Left lung (tissue), 10 donors: ENCODE results near the gene NINJ2. TPM values are rescaled to one million over a fixed set of nuclear protein-coding genes. Genes with fewer than 3 reads are reported as not detected.
"Not testable (repeated sequence)": the region's sequence is repeated elsewhere in the genome, so short reads cannot be mapped to it uniquely, and the experiment has no call there.

Experiments used
- ATAC-seq: fragments of 200-7000 bp; cut with Tn5 transposase; one replicate; pipeline ENCODE4 v1.9.1; 2020; ENCODE audit warnings: moderate library complexity
- DNase-seq, 4 donors: peaks; one replicate each; pipeline ENCODE4 v3.0.0-alpha.2; 2013 to 2020
- H3K27ac ChIP-seq, 2 donors: fragments of 200-600 bp; sonication (generic) in 1 of 2; one replicate each; pipeline versions ENCODE4 v1.5.0 to v1.8.0; 2020 to 2021
- H3K27me3 ChIP-seq, 2 donors: fragments of 200-600 bp; sonication (generic) in 1 of 2; one replicate each; pipeline versions ENCODE4 v1.5.0 to v1.8.0; 2020 to 2021
- H3K36me3 ChIP-seq, 2 donors: fragments of 200-600 bp; sonication (generic) in 1 of 2; one replicate each; pipeline versions ENCODE4 v1.5.0 to v1.8.0; 2020 to 2021
- H3K4me1 ChIP-seq, 2 donors: fragments of 200-600 bp; one replicate each; pipeline ENCODE4 v1.8.0; 2021
- H3K4me3 ChIP-seq, 2 donors: fragments of 200-600 bp; sonication (generic) in 1 of 2; one replicate each; pipeline versions ENCODE4 v1.5.0 to v1.8.0; 2020 to 2021; ENCODE audit warnings: mild to moderate bottlenecking in 1 of 2
- H3K9me3 ChIP-seq, 2 donors: fragments of 200-600 bp; sonication (generic) in 1 of 2; one replicate each; pipeline versions ENCODE4 v1.5.0 to v1.8.0; 2020 to 2021
- intact Hi-C, 2 donors: fragments of 100-400 bp; cut with DNase I; formaldehyde crosslinking; loops; one replicate each; pipeline versions ENCODE4 v1.11.2 to v1.14.2; 2022
- polyA plus RNA-seq, 6 donors: library from polyadenylated mRNA; unstranded; fragments of 120-200 nt; gene quantifications; one replicate each; pipeline ENCODE4 v1.2.1, GENCODE V29; 2013; ENCODE audit not compliant: insufficient read length in 6 of 6
- total RNA-seq, 2 donors: library from RNA; stranded (reverse); fragmentation: NEBNext Ultra II Directional; extraction: Animal tissue kit (Norgen Biotek cat#: 25700); gene quantifications; one replicate each; pipeline ENCODE4 v1.2.1, GENCODE V29; 2021
- TF ChIP-seq, protein P1 (sequence below), 2 donors: fragments of 200-600 bp; sonication (generic) in 1 of 2; IDR thresholded peaks; one replicate each; pipeline versions ENCODE4 v1.5.0 to v1.8.0; 2021; ENCODE audit warnings: antibody characterized with exemption in 2 of 2
- donor health status: DM: no; HTN: yes; CAD: no.
- donor health status: DM: no; HTN: no; CAD: no.

Gene NINJ2
- total and polyA plus RNA-seq, 8 donors = 1.2 to 18.0 (median 2.8) TPM

- DNase-seq = no peak
- Histone ChIP-seq H3K9me3 (no peaks in the 10 kb centered on the region), H3K27me3 (no peaks in the 10 kb centered on the region), H3K4me1 (peaks cover 0 to 19% of the 10 kb centered on the region in 2 donors), H3K27ac (no peak overlapping the region), H3K36me3 (no peaks in the 10 kb centered on the region), H3K4me3 (no peak overlapping the region)
- intact Hi-C loops = no loop called here
- TF ChIP-seq, protein P1, sequence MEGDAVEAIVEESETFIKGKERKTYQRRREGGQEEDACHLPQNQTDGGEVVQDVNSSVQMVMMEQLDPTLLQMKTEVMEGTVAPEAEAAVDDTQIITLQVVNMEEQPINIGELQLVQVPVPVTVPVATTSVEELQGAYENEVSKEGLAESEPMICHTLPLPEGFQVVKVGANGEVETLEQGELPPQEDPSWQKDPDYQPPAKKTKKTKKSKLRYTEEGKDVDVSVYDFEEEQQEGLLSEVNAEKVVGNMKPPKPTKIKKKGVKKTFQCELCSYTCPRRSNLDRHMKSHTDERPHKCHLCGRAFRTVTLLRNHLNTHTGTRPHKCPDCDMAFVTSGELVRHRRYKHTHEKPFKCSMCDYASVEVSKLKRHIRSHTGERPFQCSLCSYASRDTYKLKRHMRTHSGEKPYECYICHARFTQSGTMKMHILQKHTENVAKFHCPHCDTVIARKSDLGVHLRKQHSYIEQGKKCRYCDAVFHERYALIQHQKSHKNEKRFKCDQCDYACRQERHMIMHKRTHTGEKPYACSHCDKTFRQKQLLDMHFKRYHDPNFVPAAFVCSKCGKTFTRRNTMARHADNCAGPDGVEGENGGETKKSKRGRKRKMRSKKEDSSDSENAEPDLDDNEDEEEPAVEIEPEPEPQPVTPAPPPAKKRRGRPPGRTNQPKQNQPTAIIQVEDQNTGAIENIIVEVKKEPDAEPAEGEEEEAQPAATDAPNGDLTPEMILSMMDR (IDR thresholded peaks at IDR 0.05) = no peak
- no peak for ATAC-seq
Observed at GRCh38 chr12:581746-582145, 81.5 kb downstream of the NINJ2 start.

GRCh38 chr12:581321-581720, 81.9 kb downstream of the NINJ2 start:
- no peaks in the 10 kb centered on the region for H3K9me3 ChIP-seq
- TF ChIP-seq, protein P1 (IDR thresholded peaks at IDR 0.05) = no peak
- no peak overlapping the region for H3K4me3 ChIP-seq
- DNase-seq (no peak), ATAC-seq (no peak)
- H3K27ac ChIP-seq = no peak overlapping the region
- H3K4me1 ChIP-seq = peaks cover 4 to 23% of the 10 kb centered on the region in 2 donors
- intact Hi-C loops = no loop called here
- H3K27me3 ChIP-seq = no peaks in the 10 kb centered on the region
- H3K36me3 ChIP-seq = no peaks in the 10 kb centered on the region

- H3K36me3 ChIP-seq = no peaks in the 10 kb centered on the region
- peaks cover 8 to 28% of the 10 kb centered on the region in 2 donors for H3K4me1 ChIP-seq
- H3K27ac ChIP-seq = no peak overlapping the region
- H3K4me3 ChIP-seq = no peak overlapping the region
- intact Hi-C loops = no loop called here
- H3K27me3 ChIP-seq = no peaks in the 10 kb centered on the region
- ATAC-seq = no peak
- DNase-seq = no peak
- no peaks in the 10 kb centered on the region for H3K9me3 ChIP-seq
- TF ChIP-seq, protein P1 (IDR thresholded peaks at IDR 0.05) = no peak
Observed at GRCh38 chr12:580813-581212, 82.4 kb downstream of the NINJ2 start.

GRCh38 chr12:579420-580110, 83.7 kb downstream of the NINJ2 start:
- DNase-seq (no peak), ATAC-seq (no peak)
- intact Hi-C loops = loop anchor here in 1 of 2 donors (10.0 kb wide), 1 partner anchor 365 kb away; the partner anchor contains the start of gene RAD52
- H3K27ac ChIP-seq = no peak overlapping the region
- no peaks in the 10 kb centered on the region for H3K36me3 ChIP-seq
- no peaks in the 10 kb centered on the region for H3K9me3 ChIP-seq
- H3K27me3 ChIP-seq = no peaks in the 10 kb centered on the region
- H3K4me1 ChIP-seq = peaks cover 9 to 38% of the 10 kb centered on the region in 2 donors
- H3K4me3 ChIP-seq = no peak overlapping the region
- TF ChIP-seq, protein P1 (IDR thresholded peaks at IDR 0.05) = no peak

DNA sequence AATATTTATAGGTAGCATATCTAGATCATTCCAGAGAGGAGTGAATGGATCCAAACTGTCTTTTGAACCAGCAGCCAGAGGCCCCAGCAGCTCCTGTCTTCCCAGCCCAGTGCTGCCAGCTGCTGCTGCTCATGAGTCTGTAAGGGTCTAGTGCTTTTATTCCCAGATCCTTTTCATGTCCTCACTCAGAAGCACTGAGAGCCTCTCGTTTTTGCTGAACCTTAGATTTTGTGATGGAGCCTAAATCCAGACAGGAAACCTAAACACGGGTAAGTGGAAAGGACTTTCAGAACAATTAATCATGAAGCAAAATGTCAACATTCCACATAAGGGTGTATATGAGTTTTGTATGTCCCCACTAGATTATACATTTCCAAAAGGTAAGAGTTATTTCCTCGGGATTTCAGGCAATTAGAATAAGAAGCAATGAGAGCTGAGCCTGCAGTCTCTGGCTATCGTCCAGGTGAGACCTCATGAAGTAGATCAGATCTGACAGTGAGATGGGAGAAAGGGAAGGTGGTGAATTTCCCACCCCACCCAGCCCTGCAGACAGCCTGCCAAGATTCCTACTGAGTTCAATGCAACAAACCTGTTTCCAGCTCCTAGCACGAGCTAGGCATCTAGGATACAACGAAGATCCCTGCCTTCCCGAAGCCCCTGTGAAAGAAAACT, 84.4 kb downstream of the NINJ2 start:
- Histone ChIP-seq H3K27ac (no peak overlapping the region), H3K4me1 (peaks cover 9 to 38% of the 10 kb centered on the region in 2 donors), H3K36me3 (no peaks in the 10 kb centered on the region), H3K27me3 (no peaks in the 10 kb centered on the region), H3K4me3 (no peak overlapping the region), H3K9me3 (no peaks in the 10 kb centered on the region)
- TF ChIP-seq, protein P1 (IDR thresholded peaks at IDR 0.05) = no peak
- DNase-seq (no peak), ATAC-seq (no peak)
- intact Hi-C loops = loop anchor here in 1 of 2 donors (10.0 kb wide), 1 partner anchor 366 kb away; the partner anchor contains the start of gene RAD52

GRCh38 chr12:577994-578747, 85.1 kb downstream of the NINJ2 start:
- intact Hi-C loops = loop anchor here in 1 of 2 donors (10.0 kb wide), 1 partner anchor 367 kb away; the partner anchor contains the start of gene RAD52
- not testable (repeated sequence) for ATAC-seq, H3K27me3 ChIP-seq, DNase-seq, H3K36me3 ChIP-seq, H3K4me3 ChIP-seq, H3K9me3 ChIP-seq, H3K27ac ChIP-seq
- H3K4me1 ChIP-seq = peaks cover 9 to 38% of the 10 kb centered on the region in 2 donors
